Stimulated activated CD8-positive, alpha-beta memory T cell treated with anti-CD3 and anti-CD28 coated beads, Interleukin-15, amount 100 ng/mL, for 24 hours (primary cell): Measurements from ENCODE around the gene ARL5A.

Experiments
- DNase-seq: peaks from one replicate; pipeline ENCODE4 v3.0.0-alpha.2; 2020; ENCODE audit warnings: low read depth

ARL5A gene

GRCh38 chr2:151766437-151767153 lies 61.6 kb downstream of the ARL5A start:
- no peak for DNase-seq

GRCh38 chr2:151765760-151766410 lies 62.3 kb downstream of the ARL5A start:
- DNase-seq, result no peak

DNA sequence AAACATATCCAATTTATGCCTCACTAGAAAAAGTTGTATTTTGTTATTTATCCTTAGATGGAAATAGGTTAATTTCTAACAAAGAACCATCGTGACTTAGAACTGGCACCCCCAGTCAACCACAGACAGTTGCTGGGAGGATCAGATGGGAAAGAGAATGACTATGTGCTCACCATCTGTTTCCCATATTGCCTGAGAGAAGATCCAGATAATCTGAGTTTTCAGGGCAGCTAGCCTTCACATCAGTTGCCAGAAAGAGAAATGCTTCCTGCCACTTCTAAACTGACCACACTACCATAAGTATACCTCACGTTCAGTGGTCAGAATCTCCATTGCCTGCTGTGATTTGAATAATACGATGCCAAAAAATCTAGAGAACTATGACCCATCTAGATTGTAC lies 65.5 kb downstream of the ARL5A start:
- DNase-seq, result no peak

DNA sequence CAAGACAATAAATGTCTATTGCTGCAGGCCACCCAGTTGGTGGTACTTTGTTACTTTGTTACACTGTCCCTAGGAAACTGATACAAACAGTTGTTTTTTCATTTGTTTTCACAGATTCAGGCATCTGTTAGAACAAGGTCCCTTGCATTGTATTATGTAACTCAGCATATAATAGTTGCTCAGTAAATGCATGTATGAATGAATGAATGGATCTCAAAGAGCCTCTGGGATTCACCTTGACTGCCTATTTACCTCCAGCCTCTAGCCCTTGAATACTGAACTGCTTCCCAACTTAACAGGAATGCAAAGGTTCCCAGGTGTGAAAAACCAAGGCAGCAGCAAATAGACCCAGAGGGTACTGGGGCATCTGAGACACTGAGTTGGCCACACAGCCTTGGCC lies 66.5 kb downstream of the ARL5A start:
- no peak for DNase-seq

DNA sequence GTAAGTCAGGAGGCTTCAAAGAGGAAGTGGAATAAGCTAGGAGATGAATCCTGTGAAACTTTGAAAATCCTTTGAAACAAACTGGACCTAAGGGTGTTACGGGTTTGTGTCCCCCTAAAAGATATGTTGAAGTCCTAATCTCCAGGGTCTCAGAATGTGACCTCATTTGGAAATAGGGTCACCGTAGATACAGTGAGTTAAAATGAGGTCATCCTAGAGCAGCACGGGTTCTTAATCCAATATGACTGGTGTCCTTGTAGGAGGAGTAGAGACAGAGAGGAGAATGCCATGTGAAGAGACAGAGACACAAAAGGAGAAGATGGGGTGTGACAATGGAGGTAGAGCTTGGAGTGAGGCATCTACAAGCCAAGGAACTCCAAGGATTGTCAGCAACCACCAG lies 67.0 kb downstream of the ARL5A start:
- DNase-seq, result no peak

DNA sequence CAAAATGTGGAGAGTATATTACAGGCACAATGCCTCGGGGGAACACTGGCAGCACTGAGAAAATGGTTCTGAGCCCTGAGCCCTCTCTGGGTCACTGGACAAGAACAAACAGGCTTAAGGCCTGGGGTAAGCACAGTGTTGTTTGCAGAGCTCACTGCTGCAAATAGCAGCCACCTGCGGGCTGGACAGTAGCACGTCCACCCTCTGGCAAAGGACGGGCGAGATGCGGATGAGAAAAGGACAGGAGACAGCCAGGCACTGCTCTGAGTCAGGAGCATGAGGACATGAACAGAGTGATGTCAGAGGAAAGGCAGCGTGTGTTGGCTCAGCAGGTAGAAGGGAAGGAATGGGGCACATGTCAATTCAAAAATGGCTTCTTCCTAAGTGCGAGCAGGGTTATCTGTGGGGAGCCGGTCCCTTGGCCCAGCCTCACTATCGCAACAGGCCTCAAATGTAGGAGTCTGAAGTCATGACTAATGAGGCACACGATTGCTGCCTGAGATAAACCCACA lies 68.0 kb downstream of the ARL5A start:
- DNase-seq, result no peak

DNA sequence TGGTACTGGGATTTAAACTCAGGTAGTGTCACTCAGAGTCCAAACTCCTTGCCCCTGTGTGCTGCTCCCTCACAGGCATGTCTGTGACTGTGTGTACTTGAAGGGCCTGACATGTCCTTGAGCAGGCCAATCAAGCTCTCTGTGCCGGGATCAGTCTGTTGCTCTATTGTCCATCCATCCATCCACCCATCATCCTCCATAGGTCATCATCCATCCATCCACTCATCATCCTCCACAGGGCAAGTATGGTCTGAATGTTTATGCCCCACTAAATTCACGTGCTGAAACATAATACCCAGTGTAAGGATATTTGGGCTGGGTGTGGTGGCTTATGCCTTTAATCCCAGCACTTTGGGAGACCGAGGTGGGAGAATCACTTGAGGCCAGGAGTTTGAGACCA lies 69.5 kb downstream of the ARL5A start:
- no peak for DNase-seq

DNA sequence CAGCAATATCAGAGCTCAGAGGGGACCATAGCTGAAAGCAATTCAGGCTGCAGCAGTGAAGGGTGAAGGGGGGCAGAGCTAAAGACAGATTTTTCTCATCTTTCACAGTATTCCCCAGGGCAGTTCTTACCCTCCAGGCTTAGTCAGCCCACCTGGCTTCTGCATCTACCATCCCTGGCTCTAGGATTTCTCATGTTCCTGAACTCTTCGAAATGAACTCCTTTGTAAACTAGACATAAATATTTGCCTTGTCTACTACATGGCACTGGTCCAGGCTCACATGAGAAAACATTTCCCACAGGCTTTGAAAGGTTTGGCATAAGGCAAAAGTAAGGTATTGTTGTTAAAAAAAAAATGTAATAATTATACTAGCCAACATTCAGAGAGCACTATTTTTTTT lies 70.4 kb downstream of the ARL5A start:
- no peak for DNase-seq

GRCh38 chr2:151756820-151757219 lies 71.4 kb downstream of the ARL5A start:
- no peak for DNase-seq

- no peak for DNase-seq
Observed at GRCh38 chr2:151754253-151754897, 73.8 kb downstream of the ARL5A start.

- no peak for DNase-seq
Observed at GRCh38 chr2:151753540-151753939, 74.7 kb downstream of the ARL5A start.
